K562 (cell line): ENCODE data around the gene TSR3. TPM values are rescaled to one million over a fixed set of nuclear protein-coding genes. Genes with fewer than 3 reads are reported as not detected.

Source experiments
- CBX1 ChIP-seq: sonication (generic); IDR thresholded peaks from 2 replicates; pipeline ENCODE4 v1.6.1; 2016; ENCODE audit warnings: antibody characterized with exemption, low read depth, mild to moderate bottlenecking
- CBX5 ChIP-seq: IDR thresholded peaks from 2 replicates; pipeline ENCODE4 v1.6.1; 2014; ENCODE audit warnings: low read depth, borderline replicate concordance
- CTCF ChIP-seq, 3 experiments: IDR thresholded peaks in 2 of 3; conservative IDR thresholded peaks in 1 of 3; 2 replicates each; pipeline ENCODE4 v1.5.1; 2011 to 2012; ENCODE audit warnings: low read length in 3 of 3, mild to moderate bottlenecking in 3 of 3, control low read depth in 2 of 3, improper control_type of control experiment in 1 of 3, inconsistent platforms in 1 of 3, low read depth in 1 of 3, mixed read lengths in 1 of 3, moderate library complexity in 1 of 3; ENCODE audit not compliant: insufficient read depth in 2 of 3
- HDGF ChIP-seq: fragments of 450-650 bp; IDR thresholded peaks from 2 replicates; pipeline ENCODE4 v1.6.1; 2016
- PKNOX1 ChIP-seq: fragments of 450-650 bp; IDR thresholded peaks from 2 replicates; pipeline ENCODE4 v1.6.1; 2016
- RAD21 ChIP-seq, 2 experiments: fragments of 250-450 bp in 1 of 2; fragments of 450-650 bp in 1 of 2; sonication (Bioruptor Pico) in 1 of 2; formaldehyde crosslinking in 1 of 2; IDR thresholded peaks in 1 of 2; conservative IDR thresholded peaks in 1 of 2; 2 replicates each; pipeline versions ENCODE4 v1.4.0 to v1.8.0; 2020 to 2022; ENCODE audit warnings: mild to moderate bottlenecking in 2 of 2, moderate library complexity in 1 of 2
- TRIM28 ChIP-seq: fragments of 450-650 bp; IDR thresholded peaks from 2 replicates; pipeline ENCODE4 v1.6.1; 2017
- TSC22D4 ChIP-seq: fragments of 450-650 bp; IDR thresholded peaks from 2 replicates; pipeline ENCODE4 v1.6.1; 2016; ENCODE audit warnings: missing genetic modification characterization, missing biosample characterization, control low read depth
- ZNF224 ChIP-seq: sonication (generic); formaldehyde crosslinking; IDR thresholded peaks from 2 replicates; pipeline ENCODE4 v1.8.0; 2022; ENCODE audit warnings: mild to moderate bottlenecking, missing genetic modification reagents
- ZNF696 ChIP-seq: fragments of 250-450 bp; sonication (Bioruptor Pico); conservative IDR thresholded peaks from 2 replicates; pipeline ENCODE4 v1.4.0; 2020; ENCODE audit warnings: mild to moderate bottlenecking, moderate library complexity
- polyA plus RNA-seq, 8 experiments: library from polyadenylated mRNA; depleted of rRNA in 4 of 8; stranded (reverse) in 5 of 8; unstranded in 3 of 8; fragments of >200 nt; fragmentation: Nextera tagmentation in 2 of 8; fragmentation: Illumina TruSeq in 1 of 8; extraction: Ambion mirVana in 2 of 8; extraction: Trizol in 1 of 8; gene quantifications; 2 replicates each; pipeline versions ENCODE4 v1.2.1 to v1.2.3, GENCODE V29; 2011 to 2014; ENCODE audit warnings: inconsistent platforms in 1 of 8, missing spikeins in 1 of 8
- total RNA-seq, 7 experiments: library from RNA; depleted of rRNA in 6 of 7; stranded (reverse); fragments of >200 nt in 6 of 7; fragmentation: Illumina TruSeq in 2 of 7; extraction: Trizol in 2 of 7; gene quantifications; 2 replicates each; pipeline versions ENCODE4 v1.2.1 to v1.2.3, GENCODE V29; 2011 to 2021; ENCODE audit warnings: low replicate concordance in 1 of 7

TSR3 gene
- total and polyA plus RNA-seq, 9 of the 15 experiments (the other 6 are each of a cell fraction or from before 2014, with no cell fraction given): 1.5 to 74.8 (median 16.5) TPM

GRCh38 chr16:1330260-1330914 lies 21.3 kb downstream of the TSR3 start (continued):
- TF ChIP-seq CTCF (IDR thresholded peaks at IDR 0.05 in 2 of 3, conservative IDR thresholded peaks at IDR 0.05 in 1 of 3; ENCODE audit: insufficient read depth in 2 of 3, low read depth in 1 of 3, low read length in 3 of 3) (peak; percentile 52 to 74 (median 62)), TRIM28 (0 out of 2 replicates have a peak, but pooled peaks have one; percentile 41), TSC22D4 (tag) (no peak), CBX1 (peak; percentile 81; the same call in 1 of the 2 replicates), ZNF224 (CRISPR knock-in tag) (no peak), RAD21 (CRISPR knock-in tag; conservative IDR thresholded peaks at IDR 0.05 in 1 of 2, IDR thresholded peaks at IDR 0.05 in 1 of 2) (peak in 1 of 2 experiments; percentile 9; a peak in 1 of 4 replicates), HDGF (no peak), PKNOX1 (no peak), ZNF696 (CRISPR knock-in tag) (no peak), CBX5 (0 out of 2 replicates have a peak, but pooled peaks have one; percentile 37)
